Endothelial cell of umbilical vein (primary cell): ENCODE measurements around the gene IQCE. TPM values are rescaled to one million over a fixed set of nuclear protein-coding genes. Genes with fewer than 3 reads are reported as not detected.

Experiments used
- BruUV-seq: library from RNA; stranded (reverse); fragments of 400-500 nt; replicated peaks from 2 replicates; lab custom pipeline; 2021; lab: Mats Ljungman, UMichigan
- CTCF ChIA-PET: fragments of 300-600, 350-600 bp; sonication (Branson Sonifier 250); formaldehyde crosslinking; loops from one replicate; lab custom pipeline; 2021; ENCODE audit warnings: antibody characterized with exemption, inconsistent platforms; lab: Charles Lee
- POLR2A ChIA-PET: fragments of 300-600, 350-600 bp; sonication (Branson Sonifier 250); formaldehyde crosslinking; loops from one replicate; lab custom pipeline; 2021; ENCODE audit warnings: antibody characterized with exemption, inconsistent platforms; lab: Charles Lee
- DNase-seq: peaks from one replicate; pipeline ENCODE4 v3.0.0-alpha.2; 2011; ENCODE audit warnings: low read depth, low spot score
- FAIRE-seq: peaks from 2 replicates; lab custom pipeline; 2011; peaks lifted over from hg19 to GRCh38; lab: Jason Lieb, UNC
- H2AFZ ChIP-seq: 2 replicates; pipeline ENCODE4 v1.6.0; 2012; ENCODE audit warnings: low read depth, low read length, control low read depth, inconsistent platforms
- H3K27ac ChIP-seq: 2 replicates; pipeline ENCODE4 v1.5.1; 2011; ENCODE audit warnings: low read depth, mild to moderate bottlenecking, control low read depth, low read length, moderate library complexity; ENCODE audit not compliant: insufficient read depth
- H3K27me3 ChIP-seq, 2 experiments: 2 replicates each; pipeline versions ENCODE4 v1.6.0 to v1.6.1; 2011; ENCODE audit warnings: low read length in 2 of 2, mixed read lengths in 1 of 2; ENCODE audit not compliant: control insufficient read depth in 2 of 2, insufficient read depth in 2 of 2
- H3K36me3 ChIP-seq, 2 experiments: 2 replicates in 1 of 2; 3 replicates in 1 of 2; pipeline ENCODE4 v1.5.1; 2011; ENCODE audit warnings: low read length in 2 of 2, mild to moderate bottlenecking in 1 of 2, moderate library complexity in 1 of 2; ENCODE audit not compliant: control insufficient read depth in 2 of 2, insufficient read depth in 2 of 2; ENCODE audit errors: extremely low read depth in 1 of 2
- H3K4me1 ChIP-seq: 3 replicates; pipeline ENCODE4 v1.5.1; 2011; ENCODE audit warnings: mild to moderate bottlenecking, low read length; ENCODE audit not compliant: control insufficient read depth, insufficient read depth; ENCODE audit errors: extremely low read depth
- H3K4me2 ChIP-seq: 2 replicates; pipeline ENCODE4 v1.6.1; 2011; ENCODE audit warnings: low read length, control low read depth, mixed read lengths; ENCODE audit not compliant: insufficient read depth
- H3K4me3 ChIP-seq, 3 experiments: fragments of 200-600 bp in 1 of 3; sonication (generic), shearing (Covaris generic) in 1 of 3; replicated peaks in 1 of 3; 2 replicates each; pipeline ENCODE4 v1.5.1; 2011 to 2016; ENCODE audit warnings: control low read depth in 3 of 3, low read length in 3 of 3, mild to moderate bottlenecking in 2 of 3, inconsistent platforms in 1 of 3, low read depth in 1 of 3, moderate library complexity in 1 of 3; ENCODE audit not compliant: insufficient read depth in 1 of 3
- H3K79me2 ChIP-seq: 2 replicates; pipeline ENCODE4 v1.6.0; 2012; ENCODE audit warnings: low read length, inconsistent platforms; ENCODE audit not compliant: control insufficient read depth, insufficient read depth
- H3K9ac ChIP-seq: replicated peaks from 2 replicates; pipeline ENCODE3; 2011; ENCODE audit warnings: low read length, control low read depth; ENCODE audit not compliant: insufficient read depth; ENCODE audit errors: extremely low read depth
- H3K9me1 ChIP-seq: replicated peaks from 3 replicates; pipeline ENCODE4 v1.6.0; 2011; ENCODE audit warnings: mild to moderate bottlenecking, low read length; ENCODE audit not compliant: control insufficient read depth, insufficient read depth; ENCODE audit errors: extremely low read depth
- H3K9me3 ChIP-seq: replicated peaks from 2 replicates; pipeline ENCODE4 v1.5.1; 2012; ENCODE audit warnings: low read length, inconsistent platforms; ENCODE audit not compliant: control insufficient read depth, insufficient read depth
- H4K20me1 ChIP-seq: replicated peaks from 2 replicates; pipeline ENCODE3; 2011; ENCODE audit warnings: mild to moderate bottlenecking, low read length; ENCODE audit not compliant: control insufficient read depth, insufficient read depth; ENCODE audit errors: extremely low read depth
- FOS ChIP-seq: IDR thresholded peaks from 2 replicates; pipeline ENCODE4 v1.6.1; 2011; ENCODE audit warnings: mild to moderate bottlenecking, low read length, moderate library complexity, borderline replicate concordance; ENCODE audit not compliant: insufficient read depth
- JUN ChIP-seq: IDR thresholded peaks from 2 replicates; pipeline ENCODE4 v1.6.1; 2011; ENCODE audit warnings: borderline replicate concordance, low read depth; ENCODE audit not compliant: insufficient read length, insufficient read depth
- POLR2A ChIP-seq: IDR thresholded peaks from 2 replicates; pipeline ENCODE4 v1.6.1; 2012; ENCODE audit warnings: low read depth, mild to moderate bottlenecking, control low read depth, low read length
- POLR2AphosphoS5 ChIP-seq: IDR thresholded peaks from 2 replicates; pipeline ENCODE4 v1.6.1; 2012; ENCODE audit warnings: low read depth, mild to moderate bottlenecking, control low read depth, low read length, moderate library complexity; ENCODE audit not compliant: insufficient read depth
- dilution Hi-C: fragments of 300-500 bp; cut with MboI; formaldehyde crosslinking; loops from one replicate; pipeline ENCODE4 v1.15.0; 2019; ENCODE audit warnings: low sequenced_read_pairs; ENCODE audit not compliant: extremely low pct_ligation_motif_present
- intact Hi-C: fragments of 100-400 bp; cut with micrococcal nuclease; formaldehyde crosslinking; loops from one replicate; pipeline ENCODE4 v1.10.0; 2022
- polyA plus RNA-seq, 4 experiments: library from polyadenylated mRNA; depleted of rRNA in 3 of 4; stranded (reverse) in 3 of 4; unstranded in 1 of 4; fragments of >200 nt; gene quantifications; 2 replicates each; pipeline versions ENCODE4 v1.2.1 to v1.2.3, GENCODE V29; 2011 to 2012; ENCODE audit warnings: missing spikeins in 1 of 4
- total RNA-seq: library from RNA; stranded (reverse); gene quantifications from 2 replicates; pipeline ENCODE4 v1.2.3, GENCODE V29; 2021

Gene IQCE
- total and polyA plus RNA-seq, 2 donors (not counting 3 experiments of a cell fraction or from before 2014, with no cell fraction given): 4.9 to 14.5 TPM

DNA sequence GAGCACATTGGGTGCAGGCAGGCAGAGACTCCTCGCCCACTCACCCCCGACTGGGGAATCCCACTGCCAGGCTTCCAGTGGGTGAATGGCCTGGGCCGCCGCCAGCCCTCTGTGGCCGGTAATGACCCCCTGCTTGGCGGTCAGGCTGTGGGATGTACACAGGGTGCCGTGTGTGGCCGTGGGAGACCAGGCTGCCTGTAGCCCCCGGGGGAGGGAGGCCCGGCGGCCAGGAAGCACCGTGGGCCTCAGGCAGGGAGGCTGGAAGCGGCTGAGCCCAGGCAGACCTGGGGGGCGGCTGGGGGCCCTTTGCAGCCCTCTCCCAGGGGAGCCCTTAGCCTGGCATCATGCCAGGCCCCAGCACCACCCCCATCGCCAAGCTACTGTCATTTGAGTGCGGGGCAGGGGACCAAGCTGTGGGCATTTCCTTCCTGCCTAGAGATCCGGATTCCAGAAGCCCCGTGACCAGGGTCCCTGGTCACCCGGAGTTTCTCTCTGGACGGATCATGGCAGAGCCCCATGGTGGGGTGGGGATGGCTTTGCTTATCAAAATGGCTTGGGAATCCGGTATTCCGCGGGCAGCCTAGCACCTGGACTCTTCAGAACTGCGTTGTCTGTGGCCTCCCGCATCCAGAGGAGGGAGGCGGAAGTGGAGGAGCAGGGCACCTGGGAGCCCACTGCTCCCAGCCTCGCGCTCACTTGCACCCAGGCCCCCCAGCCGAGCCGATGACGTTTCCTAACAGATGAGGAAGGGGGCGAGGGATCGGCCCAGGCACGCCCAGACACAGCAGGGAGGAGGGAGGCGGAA is 74.2 kb downstream of the IQCE start:
- intact Hi-C loops: loop anchor here (1.0 to 10.0 kb wide), 4 partner anchors 8 to 158 kb away; partner anchors contain the start of genes BRAT1 and GRIFIN
- TSS peak; percentile 95 for BruUV-seq
- Histone ChIP-seq H3K27ac (peak overlapping the region; percentile 90), H4K20me1 (peaks cover 3% of the 10 kb centered on the region), H3K9me1 (no peaks in the 10 kb centered on the region), H3K27me3 (no peaks in the 10 kb centered on the region), H3K4me2 (peak overlapping the region; percentile 89), H3K4me3 (peak overlapping the region; percentile 80 to 97 (median 83)), H3K79me2 (peaks cover 61% of the 10 kb centered on the region), H2AFZ (no peak overlapping the region), H3K9me3 (no peaks in the 10 kb centered on the region), H3K4me1 (peaks cover 31% of the 10 kb centered on the region), H3K36me3 (peaks cover 0 to 4% of the 10 kb centered on the region in 2 experiments), H3K9ac (peak overlapping the region; percentile 97)
- ChIA-PET POLR2A (interaction anchor here (1.5 kb wide), 1 partner anchor 12 kb away, joined by 5 read pairs; no protein-coding TSS in a partner anchor), CTCF (interaction anchor here (6.1 kb wide), 1 partner anchor 24 kb away, joined by 42 read pairs; no protein-coding TSS in a partner anchor)
- TF ChIP-seq JUN (no peak), POLR2AphosphoS5 (peak; percentile 70)
- DNase-seq: peak; percentile 61
- dilution Hi-C loops: no loop called here
- FAIRE-seq: peak; percentile 69

- Histone ChIP-seq H3K9me1 (no peaks in the 10 kb centered on the region), H3K9ac (peak overlapping the region; percentile 97), H3K4me1 (peaks cover 31% of the 10 kb centered on the region), H3K9me3 (no peaks in the 10 kb centered on the region), H4K20me1 (peaks cover 3% of the 10 kb centered on the region), H3K36me3 (peaks cover 0 to 4% of the 10 kb centered on the region in 2 experiments), H3K4me2 (peak overlapping the region; percentile 89), H3K27me3 (no peaks in the 10 kb centered on the region), H3K79me2 (peaks cover 68% of the 10 kb centered on the region), H3K27ac (peak overlapping the region; percentile 90), H2AFZ (no peak overlapping the region), H3K4me3 (peak overlapping the region; percentile 80 to 97 (median 83))
- no TSS peak for BruUV-seq
- DNase-seq (peak; percentile 50), FAIRE-seq (peak; percentile 74)
- CTCF ChIA-PET: interaction anchor here (1.0 to 6.1 kb wide), 3 partner anchors 20 to 28 kb away, joined by 3 to 42 read pairs (median 4); no protein-coding TSS in a partner anchor
- TF ChIP-seq POLR2A: no peak
- TF ChIP-seq FOS: peak; percentile 59
- POLR2A ChIA-PET: no interaction called here
- dilution Hi-C loops (no loop called here), intact Hi-C loops (loop anchor here (1.0 to 10.0 kb wide), 4 partner anchors 8 to 159 kb away; partner anchors contain the start of genes BRAT1 and GRIFIN)
Observed at GRCh38 chr7:2633538-2634266, 74.9 kb downstream of the IQCE start.
